H1 (cell line): ENCODE measurements around the gene ZNF761.
"Not testable (repeated sequence)": the region's sequence is repeated elsewhere in the genome, so short reads cannot be mapped to it uniquely, and the experiment has no call there.

Experiments used
- CREB1 ChIP-seq: IDR thresholded peaks from 2 replicates; pipeline ENCODE4 v1.6.1; 2012; ENCODE audit warnings: inconsistent platforms
- CTCF ChIP-seq, 3 experiments: IDR thresholded peaks; 1 replicate in 2 of 3; 2 replicates in 1 of 3; pipeline versions ENCODE4 v1.5.1 to v1.6.1; 2011; ENCODE audit warnings: low read length in 3 of 3, mild to moderate bottlenecking in 3 of 3, inconsistent platforms in 2 of 3, low read depth in 1 of 3, moderate library complexity in 1 of 3; ENCODE audit not compliant: insufficient read depth in 1 of 3; ENCODE audit errors: control extremely low read depth in 1 of 3
- SP1 ChIP-seq: IDR thresholded peaks from 2 replicates; pipeline ENCODE4 v1.6.1; 2011; ENCODE audit warnings: low read depth, low read length
- TAF1 ChIP-seq: IDR thresholded peaks from 2 replicates; pipeline ENCODE4 v1.6.1; 2011; ENCODE audit warnings: mild to moderate bottlenecking, low read depth, low read length

GRCh38 chr19:53498024-53498395 is 66.2 kb downstream of the ZNF761 start:
- not testable (repeated sequence) for TF ChIP-seq CREB1; TAF1; SP1; CTCF (IDR thresholded peaks at IDR 0.05; ENCODE audit: control extremely low read depth in 1 of 3, insufficient read depth in 1 of 3, low read depth in 1 of 3, low read length in 3 of 3)
